K562 (cell line): Measurements from ENCODE around the gene LLGL1. TPM values are rescaled to one million over a fixed set of nuclear protein-coding genes. Genes with fewer than 3 reads are reported as not detected.

Experiments
- ATF1 ChIP-seq, 2 experiments: fragments of 450-650 bp in 1 of 2; IDR thresholded peaks; 2 replicates each; pipeline ENCODE4 v1.6.1; 2016; ENCODE audit warnings: missing compliant biosample characterization in 1 of 2, missing genetic modification characterization in 1 of 2
- CEBPG ChIP-seq, 3 experiments: fragments of 200-800 bp in 1 of 3; sonication (Bioruptor generic) in 1 of 3; sonication (generic) in 1 of 3; formaldehyde crosslinking in 1 of 3; IDR thresholded peaks in 2 of 3; conservative IDR thresholded peaks in 1 of 3; 2 replicates each; pipeline versions ENCODE4 v1.6.1 to v1.8.0; 2016 to 2022; ENCODE audit warnings: missing compliant biosample characterization in 2 of 3, missing genetic modification characterization in 2 of 3, mild to moderate bottlenecking in 1 of 3, missing genetic modification reagents in 1 of 3
- CREM ChIP-seq: IDR thresholded peaks from 2 replicates; pipeline ENCODE4 v1.6.1; 2014; ENCODE audit warnings: antibody characterized with exemption, low read depth
- E2F4 ChIP-seq: sonication (generic); formaldehyde crosslinking; IDR thresholded peaks from 2 replicates; pipeline ENCODE4 v1.8.0; 2022; ENCODE audit warnings: mild to moderate bottlenecking, low read depth, missing genetic modification reagents
- E2F6 ChIP-seq, 2 experiments: IDR thresholded peaks; 2 replicates each; pipeline ENCODE4 v1.6.1; 2011; ENCODE audit warnings: borderline replicate concordance in 1 of 2, control low read depth in 1 of 2, low read depth in 1 of 2, low read length in 1 of 2, mild to moderate bottlenecking in 1 of 2, mixed read lengths in 1 of 2, moderate library complexity in 1 of 2; ENCODE audit not compliant: insufficient read depth in 1 of 2, insufficient read length in 1 of 2, poor library complexity in 1 of 2, severe bottlenecking in 1 of 2; ENCODE audit errors: extremely low read depth in 1 of 2
- ELF2 ChIP-seq: fragments of 250-450 bp; sonication (Bioruptor Pico); IDR thresholded peaks from 2 replicates; pipeline ENCODE4 v1.5.0; 2021; ENCODE audit warnings: mild to moderate bottlenecking
- EP400 ChIP-seq: fragments of 450-650 bp; IDR thresholded peaks from 2 replicates; pipeline ENCODE4 v1.6.1; 2017; ENCODE audit warnings: antibody characterized with exemption, mild to moderate bottlenecking, moderate library complexity
- GATAD2B ChIP-seq: fragments of 450-650 bp; IDR thresholded peaks from 2 replicates; pipeline ENCODE4 v1.6.1; 2017; ENCODE audit warnings: mild to moderate bottlenecking, borderline replicate concordance
- GTF2F1 ChIP-seq: IDR thresholded peaks from 2 replicates; pipeline ENCODE4 v1.6.1; 2011; ENCODE audit warnings: low read depth, low read length, improper control_type of control experiment
- L3MBTL2 ChIP-seq: fragments of 450-650 bp; IDR thresholded peaks from 2 replicates; pipeline ENCODE4 v1.6.1; 2016; ENCODE audit warnings: mild to moderate bottlenecking, moderate library complexity
- MTA1 ChIP-seq: fragments of 450-650 bp; IDR thresholded peaks from 2 replicates; pipeline ENCODE4 v1.6.1; 2017; ENCODE audit warnings: borderline replicate concordance
- PCBP1 ChIP-seq: fragments of 200-400 bp; formaldehyde crosslinking; IDR thresholded peaks from 2 replicates; pipeline ENCODE4 v1.6.1; 2018; ENCODE audit warnings: mild to moderate bottlenecking, low read depth, low read length; ENCODE audit not compliant: poor library complexity, severe bottlenecking
- PHB ChIP-seq: fragments of 250-450 bp; sonication (Bioruptor Pico); IDR thresholded peaks from 2 replicates; pipeline ENCODE4 v1.5.0; 2021
- POLR2B ChIP-seq: fragments of 450-650 bp; IDR thresholded peaks from 2 replicates; pipeline ENCODE4 v1.6.1; 2018; ENCODE audit warnings: low read depth; ENCODE audit not compliant: partially characterized antibody
- POLR2H ChIP-seq: IDR thresholded peaks from 2 replicates; pipeline ENCODE4 v1.6.1; 2016; ENCODE audit warnings: missing genetic modification characterization, low read depth, mild to moderate bottlenecking, control low read depth, missing compliant biosample characterization, moderate library complexity
- PTTG1 ChIP-seq: fragments of 450-650 bp; IDR thresholded peaks from 2 replicates; pipeline ENCODE4 v1.6.1; 2016; ENCODE audit warnings: low read depth, mild to moderate bottlenecking, missing genetic modification characterization, missing compliant biosample characterization
- SIRT6 ChIP-seq: IDR thresholded peaks from one replicate; pipeline ENCODE4 v1.6.1; 2012; ENCODE audit warnings: low read depth, mild to moderate bottlenecking, control low read depth, inconsistent platforms, low read length, moderate library complexity
- SNRNP70 ChIP-seq: fragments of 200-400 bp; formaldehyde crosslinking; optimal IDR thresholded peaks from 2 replicates; pipeline ENCODE3; 2017; ENCODE audit warnings: low read depth, low read length
- ZBTB7A ChIP-seq: IDR thresholded peaks from 2 replicates; pipeline ENCODE4 v1.6.1; 2011; ENCODE audit warnings: low read depth, mild to moderate bottlenecking, low read length, moderate library complexity, borderline replicate concordance; ENCODE audit not compliant: control insufficient read depth
- ZBTB9 ChIP-seq: fragments of 450-650 bp; formaldehyde crosslinking; IDR thresholded peaks from 2 replicates; pipeline ENCODE4 v1.4.0; 2020; ENCODE audit warnings: mild to moderate bottlenecking, moderate library complexity
- ZNF12 ChIP-seq: sonication (generic); formaldehyde crosslinking; IDR thresholded peaks from 2 replicates; pipeline ENCODE4 v1.4.0; 2020; ENCODE audit warnings: mild to moderate bottlenecking, missing genetic modification reagents
- ZNF184 ChIP-seq: sonication (generic); formaldehyde crosslinking; IDR thresholded peaks from 2 replicates; pipeline ENCODE4 v1.5.0; 2020; ENCODE audit warnings: missing genetic modification reagents
- ZNF197 ChIP-seq: fragments of 200-800 bp; sonication (Bioruptor generic); IDR thresholded peaks from 2 replicates; pipeline ENCODE4 v1.6.1; 2016; ENCODE audit warnings: low read depth, missing genetic modification characterization, missing compliant biosample characterization
- ZNF253 ChIP-seq: fragments of 250-450 bp; sonication (Bioruptor Pico); conservative IDR thresholded peaks from 2 replicates; pipeline ENCODE4 v1.6.1; 2021; ENCODE audit warnings: mild to moderate bottlenecking
- ZNF41 ChIP-seq: fragments of 250-450 bp; sonication (Bioruptor Pico); conservative IDR thresholded peaks from 2 replicates; pipeline ENCODE4 v1.4.0; 2020; ENCODE audit warnings: mild to moderate bottlenecking
- ZNF507 ChIP-seq: conservative IDR thresholded peaks from 2 replicates; pipeline ENCODE4 v1.6.1; 2017; ENCODE audit warnings: missing genetic modification characterization, missing compliant biosample characterization
- ZNF584 ChIP-seq: fragments of 200-800 bp; sonication (Bioruptor generic); IDR thresholded peaks from 2 replicates; pipeline ENCODE4 v1.6.1; 2016; ENCODE audit warnings: low read depth, mild to moderate bottlenecking, missing genetic modification characterization, missing compliant biosample characterization
- polyA plus RNA-seq, 8 experiments: library from polyadenylated mRNA; depleted of rRNA in 4 of 8; stranded (reverse) in 5 of 8; unstranded in 3 of 8; fragments of >200 nt; fragmentation: Nextera tagmentation in 2 of 8; fragmentation: Illumina TruSeq in 1 of 8; extraction: Ambion mirVana in 2 of 8; extraction: Trizol in 1 of 8; gene quantifications; 2 replicates each; pipeline versions ENCODE4 v1.2.1 to v1.2.3, GENCODE V29; 2011 to 2014; ENCODE audit warnings: inconsistent platforms in 1 of 8, missing spikeins in 1 of 8
- total RNA-seq, 7 experiments: library from RNA; depleted of rRNA in 6 of 7; stranded (reverse); fragments of >200 nt in 6 of 7; fragmentation: Illumina TruSeq in 2 of 7; extraction: Trizol in 2 of 7; gene quantifications; 2 replicates each; pipeline versions ENCODE4 v1.2.1 to v1.2.3, GENCODE V29; 2011 to 2021; ENCODE audit warnings: low replicate concordance in 1 of 7

LLGL1 gene
- total and polyA plus RNA-seq, 9 of the 15 experiments (the other 6 are each of a cell fraction or from before 2014, with no cell fraction given) = 0.11 to 12.9 (median 5.3) TPM; not detected in 1

DNA sequence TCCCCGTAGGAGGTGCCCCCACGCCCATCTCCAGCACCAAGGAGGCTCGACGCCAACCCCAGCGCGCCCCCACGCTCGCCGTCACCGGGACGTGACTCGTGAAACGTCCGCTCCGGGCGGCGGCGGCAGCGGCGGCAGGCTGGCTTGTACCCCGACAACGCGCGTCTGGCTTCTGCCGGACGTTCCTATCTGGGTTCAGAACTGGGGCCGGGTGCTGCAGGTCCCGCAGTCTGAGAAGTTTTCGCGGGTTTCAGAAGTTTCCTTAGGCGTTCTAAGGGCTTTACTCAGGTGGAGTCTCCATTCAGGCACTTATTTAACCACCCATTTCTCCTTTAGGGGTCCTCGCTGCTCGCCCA lies 42.5 kb upstream of the LLGL1 start (continued):
- TF ChIP-seq CREM (peak; percentile 72; the same call in 1 of the 2 replicates), ZBTB7A (no peak), ELF2 (CRISPR knock-in tag) (peak; percentile 25; the same call in 1 of the 2 replicates), GATAD2B (peak; percentile 50; the same call in 1 of the 2 replicates), MTA1 (no peak), L3MBTL2 (peak; percentile 68), ATF1 (CRISPR knock-in tag; IDR thresholded peaks at IDR 0.05) (0 out of 2 replicates have a peak, but pooled peaks have one; percentile 12), ATF1 (tag; IDR thresholded peaks at IDR 0.05) (no peak), SIRT6 (no peak), PHB (0 out of 2 replicates have a peak, but pooled peaks have one; percentile 73), ZNF253 (CRISPR knock-in tag) (no peak), ZNF507 (tag) (no peak), PCBP1 (no peak), POLR2H (tag) (no peak), ZNF197 (CRISPR knock-in tag) (0 out of 2 replicates have a peak, but pooled peaks have one; percentile 51), ZNF12 (CRISPR knock-in tag) (no peak), ZNF584 (CRISPR knock-in tag) (no peak), PTTG1 (tag) (no peak), EP400 (peak; percentile 74), E2F4 (no peak), SNRNP70 (no peak), GTF2F1 (0 out of 2 replicates have a peak, but pooled peaks have one; percentile 23), ZBTB9 (no peak), POLR2B (no peak), ZNF184 (CRISPR knock-in tag) (no peak), ZNF41 (no peak), E2F6 (IDR thresholded peaks at IDR 0.05; ENCODE audit: borderline replicate concordance in 1 of 2, extremely low read depth in 1 of 2, insufficient read depth in 1 of 2, insufficient read length in 1 of 2, low read depth in 1 of 2, low read length in 1 of 2, poor library complexity in 1 of 2, severe bottlenecking in 1 of 2) (peak; percentile 38 to 42), CEBPG (CRISPR knock-in tag; IDR thresholded peaks at IDR 0.05) (no peak), CEBPG (tag; conservative IDR thresholded peaks at IDR 0.05 in 1 of 2, IDR thresholded peaks at IDR 0.05 in 1 of 2) (no peak)
